GM12873 (cell line): ENCODE measurements around the gene HOMER2.

Source experiments
- TF ChIP-seq, protein P1 (sequence below): IDR thresholded peaks from 2 replicates; pipeline ENCODE4 v1.5.1; 2012; ENCODE audit warnings: low read depth, mild to moderate bottlenecking, moderate library complexity, low read length, control low read depth; ENCODE audit not compliant: insufficient read depth; ENCODE audit errors: missing control alignments

HOMER2 gene

DNA sequence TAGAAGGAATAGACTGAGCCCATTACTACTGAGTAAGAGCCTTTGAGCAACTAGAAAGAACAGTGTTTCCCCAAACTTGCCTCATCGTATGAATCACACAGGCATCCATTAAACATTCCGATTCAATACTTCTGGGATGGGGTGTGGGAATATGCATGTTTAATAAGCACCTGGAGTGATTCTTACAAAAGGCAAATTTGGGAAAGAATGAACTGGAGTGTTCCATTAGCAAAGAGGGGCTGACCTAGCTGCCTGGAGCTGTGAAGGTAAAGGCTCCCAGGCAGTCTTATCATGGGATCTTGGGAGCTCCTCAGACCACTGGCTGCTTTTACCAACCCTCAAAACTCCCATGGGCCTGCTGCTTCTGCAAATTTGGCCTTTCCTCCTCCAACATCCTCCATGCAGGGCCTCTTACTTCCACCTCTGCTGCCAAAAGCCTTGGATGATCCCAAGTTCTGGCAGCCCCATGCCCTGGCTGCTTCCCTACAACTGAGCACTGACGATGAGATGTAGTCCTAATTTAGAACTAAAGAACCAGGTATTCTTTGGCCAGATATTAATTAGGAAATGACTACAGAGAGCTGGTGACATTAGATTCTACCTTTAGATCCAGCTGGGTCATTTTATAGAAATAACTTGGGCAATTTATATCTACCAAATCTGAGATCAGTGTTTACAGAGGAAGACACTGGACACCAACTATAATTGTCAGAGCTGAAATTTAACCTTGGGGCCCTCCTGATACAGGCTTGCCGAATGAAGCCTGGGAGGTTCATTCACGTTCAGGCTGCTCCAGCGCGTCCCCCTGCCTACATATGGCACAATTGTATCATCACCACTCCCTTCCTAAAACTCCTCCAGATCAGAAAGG is 11.2 kb upstream of the HOMER2 start:
- TF ChIP-seq, protein P1, sequence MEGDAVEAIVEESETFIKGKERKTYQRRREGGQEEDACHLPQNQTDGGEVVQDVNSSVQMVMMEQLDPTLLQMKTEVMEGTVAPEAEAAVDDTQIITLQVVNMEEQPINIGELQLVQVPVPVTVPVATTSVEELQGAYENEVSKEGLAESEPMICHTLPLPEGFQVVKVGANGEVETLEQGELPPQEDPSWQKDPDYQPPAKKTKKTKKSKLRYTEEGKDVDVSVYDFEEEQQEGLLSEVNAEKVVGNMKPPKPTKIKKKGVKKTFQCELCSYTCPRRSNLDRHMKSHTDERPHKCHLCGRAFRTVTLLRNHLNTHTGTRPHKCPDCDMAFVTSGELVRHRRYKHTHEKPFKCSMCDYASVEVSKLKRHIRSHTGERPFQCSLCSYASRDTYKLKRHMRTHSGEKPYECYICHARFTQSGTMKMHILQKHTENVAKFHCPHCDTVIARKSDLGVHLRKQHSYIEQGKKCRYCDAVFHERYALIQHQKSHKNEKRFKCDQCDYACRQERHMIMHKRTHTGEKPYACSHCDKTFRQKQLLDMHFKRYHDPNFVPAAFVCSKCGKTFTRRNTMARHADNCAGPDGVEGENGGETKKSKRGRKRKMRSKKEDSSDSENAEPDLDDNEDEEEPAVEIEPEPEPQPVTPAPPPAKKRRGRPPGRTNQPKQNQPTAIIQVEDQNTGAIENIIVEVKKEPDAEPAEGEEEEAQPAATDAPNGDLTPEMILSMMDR: no peak

DNA sequence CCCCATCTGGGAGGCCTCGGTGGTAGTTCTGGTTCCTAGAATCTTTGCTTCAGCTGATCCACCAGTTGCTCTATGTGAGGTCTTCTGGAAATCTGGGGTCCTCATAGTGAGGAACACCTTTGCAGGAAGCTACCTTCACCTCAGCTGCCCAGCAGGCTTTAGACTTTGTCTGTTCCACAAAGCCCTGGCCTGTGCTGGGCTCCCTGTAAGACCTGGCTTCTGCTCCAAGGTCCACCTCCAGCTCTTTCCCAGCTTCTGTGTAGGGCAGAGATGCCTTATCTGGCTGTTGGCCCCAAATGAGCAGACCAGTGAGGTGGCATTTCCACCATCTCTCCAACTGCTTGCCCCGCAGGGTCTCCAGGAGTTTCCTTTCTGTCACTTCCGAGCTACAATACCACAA is 8.2 kb upstream of the HOMER2 start:
- TF ChIP-seq, protein P1: no peak

GRCh38 chr15:82959423-82959822 is 6.9 kb upstream of the HOMER2 start:
- TF ChIP-seq, protein P1: no peak

DNA sequence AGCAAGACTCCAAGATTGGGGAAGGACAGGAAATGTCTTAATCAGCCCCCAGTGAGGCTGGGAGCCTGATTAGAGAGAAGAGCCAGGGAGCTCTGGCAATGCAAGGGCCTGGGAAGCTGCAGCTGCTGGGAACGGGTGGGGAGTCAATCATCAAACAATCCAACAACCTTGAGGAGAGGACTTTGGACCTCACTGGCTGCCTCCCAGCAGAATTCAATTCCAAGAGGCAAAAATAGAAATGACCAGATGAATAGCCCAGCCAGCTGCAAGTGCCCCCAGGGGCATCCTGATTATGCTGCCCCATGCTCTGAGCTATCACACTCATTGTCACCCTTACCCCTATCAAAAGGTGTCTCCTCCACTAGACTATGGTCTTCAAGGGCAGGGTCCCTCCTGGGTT is 6.1 kb upstream of the HOMER2 start:
- TF ChIP-seq, protein P1: no peak

GRCh38 chr15:82951472-82952157 is 905 bp downstream of the HOMER2 start:
- TF ChIP-seq, protein P1: no peak

GRCh38 chr15:82950746-82951370 is 1.7 kb downstream of the HOMER2 start:
- TF ChIP-seq, protein P1: no peak

- TF ChIP-seq, protein P1: no peak
These were observed 2.2 kb downstream of the HOMER2 start for GRCh38 chr15:82950295-82950694.
